ENCODE results near the gene KCNJ5.
A peak's percentile ranks its signal among the peaks of the same experiment; 100 is the strongest.

KCNJ5 gene

DNA sequence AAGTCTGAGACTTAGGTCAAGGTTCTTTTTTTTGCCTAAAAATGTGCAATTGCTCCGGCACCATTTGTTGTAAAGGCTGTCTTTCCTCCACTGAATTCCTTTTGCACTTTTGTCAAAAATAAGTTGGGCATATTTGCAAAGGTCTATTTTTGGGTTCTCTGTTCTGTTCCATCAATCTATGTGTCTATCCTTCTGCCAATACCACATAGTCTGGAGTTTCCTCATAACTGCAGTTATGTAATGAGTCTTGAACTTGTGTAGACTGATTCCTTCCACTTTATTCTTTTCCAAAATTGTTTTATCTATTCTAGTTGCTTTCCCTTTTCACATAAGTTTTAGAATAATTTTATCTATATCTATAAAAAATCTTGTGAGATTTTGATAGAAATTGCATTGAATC lies 6.7 kb downstream of the KCNJ5 start:
- no peak for DNase-seq

DNA sequence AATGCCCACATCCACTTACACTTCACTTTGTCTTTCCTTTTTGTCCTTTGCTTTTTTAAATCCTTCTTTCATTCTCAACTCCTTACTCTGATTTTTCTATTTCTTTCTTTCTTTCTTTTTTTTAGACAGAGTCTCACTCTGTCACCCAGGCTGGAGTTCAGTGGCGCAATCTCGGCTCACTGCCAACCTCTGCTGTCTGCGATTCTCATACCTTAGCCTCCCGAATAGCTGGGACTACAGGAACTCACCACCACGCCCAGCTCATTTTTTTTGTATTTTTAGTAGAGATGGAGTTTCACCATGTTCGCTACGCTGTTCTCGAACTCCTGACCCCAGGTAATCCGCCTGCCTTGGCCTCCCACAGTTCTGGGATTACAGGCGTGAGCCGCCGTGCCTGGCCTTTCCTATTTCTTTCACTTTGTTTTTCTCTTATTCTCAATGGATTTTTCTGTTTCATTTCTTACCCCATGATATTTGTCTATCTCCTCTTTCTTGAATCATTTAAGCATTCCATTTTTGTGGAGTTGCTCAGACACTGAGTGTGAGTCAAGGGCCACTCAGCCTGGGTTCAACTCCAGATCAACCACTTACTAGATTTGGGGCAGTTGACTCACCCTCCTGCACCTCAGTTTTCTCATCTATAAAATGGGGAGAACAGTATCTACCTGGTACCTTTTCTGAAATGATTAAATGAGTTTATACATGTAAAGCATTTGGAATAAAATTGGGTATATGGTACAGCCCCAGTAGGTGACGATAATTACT lies 7.6 kb downstream of the KCNJ5 start:
- no peak for DNase-seq

DNA sequence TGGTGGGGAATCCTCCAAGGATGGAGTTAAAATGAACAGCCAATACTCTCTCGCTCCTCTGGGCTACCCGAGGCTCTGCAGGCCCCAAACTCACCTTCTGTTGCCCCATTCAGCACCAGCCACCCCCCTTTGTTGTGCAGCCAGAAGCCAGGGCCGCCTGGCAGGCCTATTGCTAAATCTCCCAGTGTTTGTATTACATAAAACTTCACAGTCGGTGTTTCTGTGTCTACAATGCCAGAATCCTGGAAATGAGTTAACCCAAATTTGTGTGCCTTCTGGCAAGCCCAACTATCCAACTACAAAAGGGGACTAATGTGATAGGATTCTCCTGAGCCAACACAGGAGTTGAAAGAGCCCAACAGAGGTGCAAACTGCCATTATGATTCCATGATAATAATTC lies 9.3 kb downstream of the KCNJ5 start:
- no peak for DNase-seq

DNA sequence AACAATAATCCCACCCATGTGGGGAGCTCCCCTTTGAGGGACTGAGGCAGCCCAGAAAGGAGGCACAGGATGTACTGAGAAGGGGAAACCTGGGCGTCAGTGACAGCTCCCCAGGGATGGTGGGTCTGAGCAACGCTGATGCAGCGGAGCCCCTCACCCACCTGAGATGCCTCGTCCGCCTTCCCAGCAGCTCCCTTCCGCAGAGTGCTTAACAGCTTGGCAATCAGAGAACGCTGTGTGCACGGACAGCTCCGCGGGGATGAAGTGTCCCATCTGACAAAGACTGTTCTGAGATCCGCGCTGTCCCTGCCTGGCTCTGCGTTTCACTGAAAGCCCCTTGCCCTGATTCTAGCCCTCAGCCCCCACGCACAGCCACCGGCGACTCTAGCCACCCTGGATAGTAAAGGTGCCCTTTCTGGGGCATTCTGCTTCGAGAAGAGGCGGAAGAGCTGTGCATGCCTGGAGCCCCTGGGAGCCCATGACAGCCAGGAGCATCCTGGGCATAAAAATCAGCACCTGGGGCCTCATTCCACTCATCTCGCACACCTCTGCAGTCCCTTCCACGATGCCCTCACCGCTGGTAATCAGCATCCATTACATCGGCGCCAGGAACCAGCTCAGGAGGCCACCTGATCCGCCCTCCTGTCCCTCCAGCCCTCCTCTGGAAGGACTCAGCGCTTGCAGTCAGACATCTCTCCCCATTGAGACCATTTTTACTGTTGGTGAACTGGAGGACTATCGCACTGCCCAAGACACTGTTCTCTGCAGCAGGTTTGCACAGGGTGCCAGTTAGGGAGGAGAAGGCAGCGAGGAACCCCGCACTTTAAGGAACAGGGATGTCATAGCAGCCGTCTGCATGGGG lies 10.7 kb downstream of the KCNJ5 start:
- DNase-seq = no peak

DNA sequence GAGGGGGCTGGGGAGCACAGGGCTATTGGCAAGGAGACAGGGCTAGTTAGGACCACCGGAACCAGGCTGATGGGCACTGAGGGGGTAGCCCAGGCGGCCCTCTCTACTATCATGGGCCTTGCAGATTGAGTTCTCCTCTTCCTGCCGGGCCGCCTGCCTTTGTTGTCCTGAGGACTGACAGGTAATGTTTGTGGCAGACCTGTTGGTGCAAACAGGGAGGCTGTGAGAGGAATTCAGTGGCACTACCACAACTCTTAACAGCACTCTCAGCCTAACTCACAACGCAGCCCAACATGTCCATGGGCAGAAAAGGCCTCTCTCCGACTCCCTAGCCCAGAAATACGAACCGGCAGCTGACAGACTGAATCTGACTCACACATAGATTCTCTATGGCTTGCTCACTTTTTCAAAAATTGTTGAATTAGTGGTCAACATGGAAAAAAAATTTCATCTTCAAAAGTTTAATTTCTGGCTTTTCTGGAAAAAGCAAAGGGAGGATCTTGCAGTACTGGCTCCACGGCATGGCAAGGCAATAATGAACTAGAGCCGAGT lies 11.4 kb downstream of the KCNJ5 start:
- no peak for DNase-seq

DNA sequence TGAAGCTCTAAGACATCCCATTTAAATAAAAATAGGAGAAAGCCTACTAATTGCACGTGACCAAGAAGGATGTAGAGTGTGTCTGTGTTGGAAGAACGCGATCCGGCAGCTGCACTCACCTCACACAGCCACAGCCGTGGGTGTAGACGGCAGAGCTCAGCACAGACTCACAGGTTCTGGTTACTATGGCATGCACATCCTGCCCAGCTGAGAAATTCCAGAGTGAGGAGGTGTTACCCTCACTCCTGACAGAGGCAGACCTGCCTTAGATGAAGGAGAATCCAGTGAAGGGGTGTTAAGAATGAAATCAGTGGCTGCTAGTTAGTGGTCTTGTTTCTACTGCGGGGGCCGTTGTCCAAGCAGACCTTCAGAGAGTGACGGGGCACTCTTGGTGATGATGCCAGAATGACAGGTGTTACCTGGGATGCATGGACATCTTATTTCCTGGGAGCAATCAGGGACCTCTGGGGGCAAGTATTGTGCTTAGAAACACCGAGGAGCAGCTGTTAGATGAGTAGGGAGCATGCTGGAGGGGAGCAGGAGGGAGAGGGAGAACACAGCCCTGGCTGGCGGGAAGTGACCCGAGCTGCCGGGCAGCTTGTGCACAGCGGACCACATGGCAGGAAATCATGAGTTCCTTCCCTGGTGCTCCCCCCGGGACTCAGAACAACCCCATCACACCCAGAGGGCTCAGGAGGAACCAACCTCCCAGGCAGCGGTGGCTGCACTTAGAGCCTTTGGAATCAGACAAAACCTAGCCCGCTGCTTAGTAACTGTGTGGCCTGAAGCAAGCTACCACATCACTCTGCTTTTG lies 12.3 kb downstream of the KCNJ5 start:
- DNase-seq = no peak

DNA sequence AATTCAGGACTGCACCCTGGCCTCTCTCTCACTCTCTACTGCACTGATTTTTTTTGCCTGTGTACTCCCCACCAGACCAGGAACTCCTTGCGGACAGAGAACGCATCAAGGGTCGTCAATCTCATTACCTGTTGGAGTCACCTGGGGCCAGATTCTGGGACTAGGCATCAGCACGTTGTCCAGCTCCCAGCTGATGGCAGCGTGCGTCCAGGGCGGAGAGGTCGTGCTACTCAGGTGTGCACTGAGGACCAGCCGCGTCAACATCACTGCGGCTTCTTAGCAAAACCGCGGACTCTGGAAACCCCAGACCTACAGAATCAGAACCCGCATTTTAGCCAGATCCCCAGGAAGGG lies 13.1 kb downstream of the KCNJ5 start:
- DNase-seq = no peak

DNA sequence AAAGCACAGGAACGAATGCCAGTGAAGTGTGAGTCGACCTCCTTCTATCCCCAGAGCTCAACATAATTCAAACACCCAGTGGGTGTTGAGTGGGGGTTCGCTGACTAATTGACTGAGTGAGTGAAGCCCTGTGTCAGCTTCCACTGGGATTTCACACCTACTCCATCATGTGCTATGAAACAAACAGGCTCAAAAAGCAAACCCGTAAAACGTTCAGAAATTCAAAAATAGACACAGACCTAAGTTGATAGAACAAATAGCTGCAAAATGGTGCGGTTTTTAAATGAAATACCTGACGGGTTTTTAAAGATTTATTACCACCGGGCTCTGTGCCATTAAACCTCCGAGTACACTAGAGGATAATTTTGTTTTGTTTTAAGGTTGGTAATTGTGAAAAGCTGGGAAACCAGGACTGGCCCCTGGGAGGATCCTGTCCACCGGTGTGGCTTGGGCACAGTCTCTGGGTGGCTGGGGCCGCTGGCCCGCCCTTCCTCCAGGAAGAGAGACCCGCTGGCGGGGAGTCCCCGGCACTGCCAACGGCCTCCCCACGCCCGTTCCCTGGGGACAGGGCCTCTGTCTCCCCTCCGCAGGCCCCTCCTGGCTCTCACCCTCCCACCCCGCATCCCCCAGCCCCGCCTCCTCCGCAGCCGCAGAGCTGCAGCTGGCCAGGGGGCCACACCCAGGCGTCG lies 13.6 kb downstream of the KCNJ5 start:
- DNase-seq = no peak

DNA sequence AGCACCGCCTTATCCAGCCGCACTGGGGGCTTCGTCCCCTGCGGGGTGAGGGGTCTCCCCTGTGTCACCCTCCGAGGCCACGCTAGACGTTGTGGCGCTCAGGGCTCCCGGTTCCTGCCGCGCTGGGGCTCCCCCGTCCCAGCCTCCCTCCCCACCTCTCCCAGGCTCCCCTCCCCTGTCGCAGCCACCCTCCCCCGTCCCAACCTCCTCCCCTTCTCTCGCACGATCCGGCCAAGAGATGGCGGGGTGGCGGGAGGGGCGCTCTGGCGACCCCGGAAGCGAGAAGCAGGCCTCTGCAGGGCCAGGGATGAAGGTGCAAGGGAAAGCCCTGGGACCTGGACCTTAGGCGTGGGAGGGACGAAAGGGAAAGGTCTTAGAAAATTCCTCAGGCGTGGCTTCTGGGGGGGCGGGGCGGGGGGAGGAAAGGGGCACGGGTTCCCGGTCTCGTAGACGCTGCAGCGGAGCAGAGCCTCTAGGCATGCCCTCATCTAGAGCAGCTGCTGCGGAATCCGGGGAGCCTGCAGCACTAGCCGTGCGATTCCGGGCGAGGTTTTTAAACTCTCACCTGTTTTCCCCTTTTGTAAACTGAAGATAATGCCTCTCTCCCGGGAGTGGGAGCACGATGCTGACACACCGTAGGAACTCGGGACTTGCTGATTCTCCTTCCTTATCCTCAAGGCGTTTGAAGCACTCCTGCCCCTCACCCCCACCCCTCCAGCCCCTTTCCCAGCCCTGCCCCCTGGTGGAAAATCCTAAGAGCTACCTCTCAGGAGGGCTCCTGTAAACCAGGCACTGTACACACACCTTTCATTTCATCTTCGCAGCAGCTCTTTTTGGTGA lies 14.4 kb downstream of the KCNJ5 start:
- DNase-seq = peak; percentile 39

DNA sequence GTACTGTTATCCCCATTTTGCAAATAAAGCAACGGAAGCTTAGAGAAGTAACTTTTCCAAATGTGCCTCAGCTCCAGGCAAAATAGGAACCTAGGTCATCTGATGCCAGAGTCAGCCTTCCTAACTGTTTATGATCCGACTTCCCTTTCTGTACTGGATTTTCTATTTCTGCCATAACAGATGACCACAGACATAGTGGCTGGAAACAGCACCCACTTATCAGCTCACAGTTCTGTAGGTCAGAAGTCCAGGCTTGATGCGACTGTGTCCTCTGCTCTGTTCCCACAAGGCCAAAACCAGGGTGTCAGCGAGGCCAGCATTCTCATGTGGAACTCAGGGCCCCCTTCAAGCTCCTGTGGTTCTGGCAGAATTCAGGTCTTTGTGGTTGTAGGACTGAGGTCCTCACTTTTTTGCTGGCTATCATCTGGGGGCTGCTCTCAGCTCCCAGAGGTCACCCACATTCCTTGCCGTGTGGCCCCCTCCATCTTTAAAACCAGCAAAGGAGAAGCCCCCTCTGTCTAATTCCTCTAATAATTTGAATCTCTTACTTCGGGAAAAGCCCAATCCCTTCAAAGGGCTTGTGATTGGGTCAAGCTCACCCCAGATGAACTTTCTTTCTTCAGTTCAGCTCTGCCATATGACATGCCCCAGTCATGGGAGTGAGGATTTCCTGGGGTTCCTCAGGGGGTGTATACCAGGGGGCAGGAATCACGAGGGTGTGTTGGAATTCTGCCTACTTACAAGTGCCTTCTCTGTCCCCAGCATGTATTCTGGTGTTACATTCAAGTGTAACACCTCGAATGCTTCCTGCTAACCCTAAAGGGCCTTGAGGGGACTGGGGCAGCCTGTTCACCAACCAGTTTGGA lies 15.3 kb downstream of the KCNJ5 start:
- DNase-seq = no peak

DNA sequence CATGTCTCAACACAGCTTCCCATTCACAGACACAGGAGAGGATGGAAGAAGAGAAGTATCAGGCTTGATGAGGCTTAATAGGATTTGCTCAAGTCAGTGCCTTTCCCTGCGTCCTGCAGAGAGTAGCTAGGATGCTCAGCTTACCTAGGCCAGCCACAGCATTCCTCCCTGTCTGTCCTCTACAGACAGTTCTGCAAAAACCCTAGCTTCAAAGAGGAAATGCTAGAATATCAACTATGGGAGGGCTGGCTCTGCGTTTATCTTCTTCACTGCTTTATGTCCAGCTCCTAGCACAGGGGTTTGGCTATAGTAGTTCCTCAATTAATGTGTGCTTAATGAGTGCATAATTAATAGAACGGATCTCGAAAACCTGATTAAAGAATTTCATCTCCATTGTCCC lies 16.4 kb downstream of the KCNJ5 start:
- DNase-seq = no peak

DNA sequence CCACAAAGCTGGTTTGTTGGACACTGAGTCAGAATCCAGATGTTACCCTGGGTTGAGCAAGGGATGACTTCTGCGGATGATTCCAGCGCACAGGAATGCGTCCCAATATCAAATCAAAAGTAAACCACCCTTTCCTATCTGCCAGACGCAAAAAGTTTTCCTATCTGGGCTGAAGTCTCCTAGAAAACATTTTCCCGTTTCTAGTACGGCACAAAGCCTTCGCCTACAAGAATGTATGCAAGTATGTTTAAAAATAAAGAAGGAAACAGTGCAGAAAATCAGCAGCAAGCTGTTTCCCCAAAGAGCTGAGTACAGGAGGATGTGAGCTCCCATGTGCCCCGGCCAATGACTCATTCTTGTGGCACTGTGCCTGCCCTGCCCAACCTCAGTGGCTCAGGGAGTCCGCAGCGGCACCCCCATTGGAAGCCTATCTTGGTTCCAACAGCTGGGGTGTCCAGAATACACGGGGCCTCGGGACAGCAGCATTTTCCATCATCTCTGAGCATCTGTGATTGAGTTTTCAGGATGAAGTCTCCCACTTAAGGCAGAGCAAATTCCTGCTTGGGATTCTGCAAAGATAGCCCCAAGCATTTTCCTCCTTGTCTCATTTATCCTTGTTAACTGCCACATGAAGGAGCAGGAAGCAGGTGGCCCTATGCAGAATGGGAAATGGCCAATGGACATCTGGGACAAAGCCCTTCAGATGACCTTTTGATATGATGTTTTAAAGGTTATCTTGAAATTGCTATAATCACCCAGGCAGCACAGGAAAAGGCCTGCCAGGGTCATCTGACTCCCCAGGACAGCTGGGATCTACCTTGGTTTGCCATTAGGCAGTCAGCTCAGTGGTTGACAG lies 17.5 kb downstream of the KCNJ5 start:
- DNase-seq = no peak

DNA sequence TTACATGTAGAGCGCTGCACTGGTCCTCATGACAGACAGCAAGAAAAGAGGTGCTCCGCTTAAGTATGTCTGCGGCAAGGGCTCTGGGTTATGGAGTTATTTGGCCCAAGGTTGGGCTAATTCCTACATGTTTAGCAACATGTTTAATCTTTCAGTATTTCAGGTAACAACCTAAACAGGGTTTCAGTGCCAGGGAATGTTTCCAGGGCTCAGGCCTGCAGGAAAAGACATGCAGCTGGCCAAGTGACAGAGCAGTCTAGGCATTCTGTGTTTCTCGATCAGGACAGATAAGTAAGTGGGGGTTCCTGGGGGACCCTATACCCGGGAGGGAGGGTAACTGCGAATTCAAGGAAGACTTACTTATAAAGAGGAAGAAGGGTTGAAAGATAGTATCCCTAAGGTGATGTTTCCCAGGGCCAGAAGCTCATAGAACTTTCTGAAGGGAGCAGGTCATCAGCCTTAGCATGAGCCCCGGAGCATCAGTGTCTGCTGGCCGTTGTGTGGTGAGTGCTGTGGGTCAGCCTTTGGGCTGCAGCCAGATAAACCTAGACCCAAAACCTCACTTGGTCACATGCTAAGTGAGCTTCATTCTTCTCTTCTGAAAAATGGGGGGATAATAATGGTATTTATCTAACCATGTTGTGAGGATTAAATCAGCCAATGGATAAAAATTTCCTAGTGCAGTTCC lies 18.4 kb downstream of the KCNJ5 start:
- DNase-seq = no peak

DNA sequence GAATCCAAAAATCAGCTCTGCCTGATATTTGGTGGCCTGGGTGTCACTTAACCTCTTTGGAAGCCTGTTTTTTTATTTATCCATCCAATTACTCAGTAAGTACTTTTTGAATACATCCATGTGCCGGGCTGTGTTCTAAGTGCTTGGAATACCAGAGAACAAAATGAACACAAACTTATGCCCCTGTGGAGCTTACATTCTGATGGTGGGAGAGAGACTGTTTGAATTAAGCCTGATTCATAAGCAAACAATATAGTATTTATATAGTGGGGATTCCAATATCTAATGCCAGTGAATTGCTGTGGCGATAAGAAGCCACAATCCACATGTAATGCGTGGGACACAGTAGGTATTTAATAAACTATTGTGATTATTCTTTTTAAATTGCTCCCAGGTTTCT lies 19.4 kb downstream of the KCNJ5 start:
- no peak for DNase-seq

DNA sequence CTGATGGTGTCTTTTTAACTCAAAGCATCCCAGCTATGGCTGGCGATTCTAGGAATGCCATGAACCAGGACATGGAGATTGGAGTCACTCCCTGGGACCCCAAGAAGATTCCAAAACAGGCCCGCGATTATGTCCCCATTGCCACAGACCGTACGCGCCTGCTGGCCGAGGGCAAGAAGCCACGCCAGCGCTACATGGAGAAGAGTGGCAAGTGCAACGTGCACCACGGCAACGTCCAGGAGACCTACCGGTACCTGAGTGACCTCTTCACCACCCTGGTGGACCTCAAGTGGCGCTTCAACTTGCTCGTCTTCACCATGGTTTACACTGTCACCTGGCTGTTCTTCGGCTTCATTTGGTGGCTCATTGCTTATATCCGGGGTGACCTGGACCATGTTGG lies 20.1 kb downstream of the KCNJ5 start:
- DNase-seq = no peak

DNA sequence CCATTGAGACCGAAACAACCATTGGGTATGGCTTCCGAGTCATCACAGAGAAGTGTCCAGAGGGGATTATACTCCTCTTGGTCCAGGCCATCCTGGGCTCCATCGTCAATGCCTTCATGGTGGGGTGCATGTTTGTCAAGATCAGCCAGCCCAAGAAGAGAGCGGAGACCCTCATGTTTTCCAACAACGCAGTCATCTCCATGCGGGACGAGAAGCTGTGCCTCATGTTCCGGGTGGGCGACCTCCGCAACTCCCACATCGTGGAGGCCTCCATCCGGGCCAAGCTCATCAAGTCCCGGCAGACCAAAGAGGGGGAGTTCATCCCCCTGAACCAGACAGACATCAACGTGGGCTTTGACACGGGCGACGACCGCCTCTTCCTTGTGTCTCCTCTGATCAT lies 20.5 kb downstream of the KCNJ5 start:
- DNase-seq = no peak

DNA sequence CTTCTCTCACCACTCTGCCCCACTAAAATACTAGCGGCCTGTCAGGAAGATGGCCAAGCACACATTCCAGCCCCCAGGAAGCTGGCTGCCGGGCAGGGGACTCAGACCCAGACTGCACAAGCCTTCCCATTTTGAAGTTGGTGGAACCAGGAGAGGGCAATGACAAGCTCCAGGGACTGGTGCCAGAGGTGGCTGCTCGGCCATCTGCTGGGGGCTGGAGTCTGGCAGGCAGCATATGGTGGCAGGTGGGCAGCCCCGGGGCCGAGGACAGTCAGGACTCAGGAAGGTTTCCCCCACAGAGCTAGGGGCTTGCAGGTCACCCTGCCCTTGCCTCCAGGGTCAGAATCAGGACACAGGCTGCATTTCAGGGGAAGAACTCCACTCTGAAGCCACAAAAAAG lies 22.6 kb downstream of the KCNJ5 start:
- no peak for DNase-seq

DNA sequence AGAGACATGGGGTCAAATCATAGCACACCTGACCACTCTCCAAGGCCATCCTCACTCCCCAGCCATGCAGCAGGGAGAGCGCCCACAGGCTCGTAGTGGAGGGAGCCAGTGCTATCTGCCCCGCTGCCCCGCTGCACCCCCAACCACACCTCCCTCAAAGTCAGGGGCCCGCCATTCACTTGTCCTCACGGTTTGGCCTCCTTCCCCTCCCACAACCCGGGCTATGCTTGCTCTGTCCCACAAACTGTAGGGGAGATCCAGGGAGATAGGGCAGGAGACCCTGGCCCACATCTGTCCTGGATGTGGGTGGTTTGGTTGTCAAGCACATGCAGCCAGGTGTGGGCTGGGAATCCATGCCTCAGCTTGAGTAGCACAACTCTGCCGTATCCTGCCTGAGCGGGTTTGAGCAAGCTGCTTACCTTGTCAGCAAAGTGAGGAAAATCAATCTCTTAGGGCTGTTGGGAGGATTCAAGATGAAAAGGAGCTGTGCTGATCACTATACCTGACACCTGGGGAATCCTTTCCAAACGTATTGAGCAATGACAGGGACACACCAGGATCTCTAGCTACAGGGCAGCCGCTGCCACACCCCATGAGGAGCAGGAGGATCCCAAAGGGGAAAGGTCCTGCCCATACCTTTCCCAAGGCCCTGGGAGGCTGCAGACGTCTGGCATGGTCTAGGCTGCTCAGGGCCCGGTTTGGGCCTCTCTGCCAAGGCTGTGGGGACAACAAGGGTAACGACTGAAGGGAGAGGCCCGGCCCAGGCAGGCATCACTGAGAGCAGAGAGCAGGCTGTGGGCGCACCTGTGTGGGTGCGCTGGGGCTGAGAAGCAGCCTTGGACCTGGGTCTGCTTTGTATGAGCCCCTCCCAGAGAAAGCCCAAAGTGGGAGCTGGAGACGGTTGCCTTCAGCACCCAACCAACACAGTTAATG lies 23.3 kb downstream of the KCNJ5 start:
- DNase-seq = no peak

Measured in central memory CD4-positive, alpha-beta T cell (primary cell).